NCI-H69 (cell line): ENCODE results near the gene B9D1.

Experiments
- DNase-seq: peaks from one replicate; lab custom pipeline; 2025; lab: John Stamatoyannopoulos, UW

The B9D1 gene

GRCh38 chr17:19338031-19338990, 24.2 kb downstream of the B9D1 start:
- DNase-seq: peak; percentile 21

- DNase-seq: no peak
Measured at GRCh38 chr17:19337712-19338023, 24.9 kb downstream of the B9D1 start.

- no peak for DNase-seq
Measured at GRCh38 chr17:19336938-19337711, 25.4 kb downstream of the B9D1 start.

- DNase-seq: no peak
Measured at GRCh38 chr17:19335951-19336631, 26.4 kb downstream of the B9D1 start.

DNA sequence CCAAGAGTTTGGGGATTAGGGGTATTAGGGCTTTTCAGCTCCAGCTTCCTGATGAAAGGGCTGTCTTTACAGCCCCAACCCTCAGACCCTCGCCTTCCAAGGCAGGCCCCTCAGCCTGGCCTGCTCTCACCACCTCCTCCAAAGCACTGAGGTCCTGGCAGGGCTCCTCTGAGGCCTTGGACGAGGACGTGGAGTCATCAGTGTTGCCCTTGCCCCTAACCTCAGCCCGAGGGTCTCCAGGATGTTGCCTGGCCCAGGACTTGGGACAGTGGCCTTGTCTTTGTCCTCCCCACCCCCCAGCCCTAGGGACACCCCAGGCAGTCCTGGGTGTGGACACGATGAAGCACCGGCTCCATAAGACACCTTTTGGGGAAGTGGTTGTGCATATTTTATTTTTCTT, 28.2 kb downstream of the B9D1 start:
- DNase-seq: no peak

- DNase-seq: no peak
Measured at GRCh38 chr17:19333736-19334290, 28.7 kb downstream of the B9D1 start.

- DNase-seq: no peak
Measured at GRCh38 chr17:19333132-19333440, 29.4 kb downstream of the B9D1 start.

- peak; percentile 65 for DNase-seq
Measured at GRCh38 chr17:19332371-19333131, 30.0 kb downstream of the B9D1 start.

GRCh38 chr17:19331543-19332245, 30.8 kb downstream of the B9D1 start:
- no peak for DNase-seq

GRCh38 chr17:19331134-19331533, 31.4 kb downstream of the B9D1 start:
- no peak for DNase-seq

GRCh38 chr17:19330271-19330670, 32.3 kb downstream of the B9D1 start:
- DNase-seq: no peak

DNA sequence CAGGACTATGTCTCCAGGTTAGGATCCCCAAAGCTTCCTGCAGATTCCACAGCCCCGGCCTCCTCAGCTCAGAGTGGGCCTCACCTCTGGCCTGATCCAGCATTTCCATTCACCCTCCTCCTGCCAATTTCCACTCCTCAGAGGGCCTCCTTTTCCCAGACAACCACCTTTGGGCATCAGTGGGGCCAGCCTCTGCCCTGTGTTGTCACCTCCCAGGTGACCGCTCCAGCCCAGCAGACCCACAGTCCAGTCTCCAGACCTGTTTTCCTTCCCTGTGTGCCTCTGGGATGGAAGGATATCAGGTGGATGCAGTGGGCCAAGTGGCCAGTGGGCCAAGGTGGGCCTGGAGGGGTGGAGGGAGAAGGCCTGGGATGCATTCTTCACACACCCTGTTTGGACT, 32.7 kb downstream of the B9D1 start:
- DNase-seq: no peak

DNA sequence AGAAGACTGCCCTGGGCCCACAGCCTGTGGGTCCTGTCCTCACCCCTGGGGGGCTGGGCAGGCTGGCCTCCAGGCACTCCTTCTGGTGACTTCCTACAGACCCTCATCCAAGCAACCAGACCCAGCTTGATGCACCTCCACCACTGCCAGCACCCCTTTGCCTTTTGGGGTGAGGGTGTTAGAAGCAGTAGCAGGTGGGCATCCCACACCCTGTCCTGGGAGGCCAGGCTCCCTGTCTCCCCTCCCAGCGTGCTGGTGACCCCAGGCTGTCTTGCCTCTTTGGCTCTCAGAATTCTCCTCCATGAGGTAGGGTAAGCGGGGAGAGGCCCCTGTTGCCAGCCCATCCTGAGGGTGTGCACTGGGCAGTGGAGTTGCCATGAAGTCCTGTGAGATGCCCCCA, 33.4 kb downstream of the B9D1 start:
- no peak for DNase-seq

GRCh38 chr17:19328441-19329061, 34.0 kb downstream of the B9D1 start:
- DNase-seq: no peak

DNA sequence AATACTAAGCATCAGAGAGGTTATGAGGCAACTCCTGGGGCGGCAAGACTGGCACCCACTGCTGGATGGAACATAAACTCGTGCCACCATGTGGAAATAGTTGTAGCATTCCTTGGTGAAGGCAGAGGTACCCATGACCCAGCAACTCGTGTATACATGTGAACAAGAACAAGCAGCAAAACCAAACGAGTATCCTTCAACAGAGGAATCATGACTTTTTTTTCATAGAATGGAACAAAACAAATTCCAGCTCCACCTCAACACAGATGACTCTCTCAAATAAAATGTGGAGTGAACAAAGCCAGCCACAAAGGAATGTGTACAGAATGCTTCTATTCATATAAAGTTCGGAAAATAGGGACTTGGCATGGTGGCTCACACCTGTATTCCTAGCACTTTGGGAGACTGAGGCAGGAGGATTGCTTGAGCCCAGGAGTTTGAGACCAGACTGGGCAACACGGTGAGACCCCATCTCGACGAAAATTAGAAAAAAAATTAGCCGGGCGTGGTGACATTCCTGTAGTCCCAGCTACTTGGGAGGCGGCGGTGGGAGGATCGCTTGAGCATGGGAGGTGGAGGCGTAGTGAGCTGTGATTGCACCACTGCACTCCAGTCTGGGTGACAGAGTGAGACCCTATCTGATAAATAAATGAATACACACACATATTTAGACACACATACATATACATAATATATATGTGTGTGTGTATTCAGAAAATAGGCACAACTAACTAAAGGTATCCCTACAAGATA, 35.3 kb downstream of the B9D1 start:
- no peak for DNase-seq

- no peak for DNase-seq
Measured at GRCh38 chr17:19325542-19325941, 37.0 kb downstream of the B9D1 start.

DNA sequence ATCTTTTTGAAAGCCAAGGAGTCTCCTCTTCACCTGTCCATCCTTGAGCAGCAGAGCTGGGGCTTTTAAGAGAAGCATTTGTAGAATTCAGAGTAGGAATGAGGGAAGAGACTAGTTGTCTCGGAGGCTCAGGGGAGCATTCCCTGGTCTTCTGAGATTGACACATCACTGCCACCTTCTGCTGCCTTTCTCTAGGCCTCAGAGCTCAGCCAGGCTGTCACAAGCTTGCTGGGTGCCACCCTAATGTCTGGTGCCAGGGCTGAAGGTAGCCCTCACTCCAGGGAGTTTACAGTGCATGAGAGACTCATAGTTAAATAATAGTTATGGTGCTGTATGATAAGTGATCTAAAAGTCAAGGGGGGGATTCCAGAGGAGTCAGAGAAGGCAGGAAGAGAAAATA, 39.7 kb downstream of the B9D1 start:
- DNase-seq: no peak

- no peak for DNase-seq
Measured at GRCh38 chr17:19322129-19322505, 40.4 kb downstream of the B9D1 start.

GRCh38 chr17:19321481-19322128, 40.9 kb downstream of the B9D1 start:
- DNase-seq: no peak

GRCh38 chr17:19320876-19321275, 41.6 kb downstream of the B9D1 start:
- DNase-seq: no peak
